DOHH2 (cell line): Measurements from ENCODE around the gene TGFBRAP1.
"Not testable (repeated sequence)": the region's sequence is repeated elsewhere in the genome, so short reads cannot be mapped to it uniquely, and the experiment has no call there.

Experiments
- H3F3A ChIP-seq: fragments of 200-600 bp; sonication (generic), shearing (Covaris generic); 2 replicates; pipeline ENCODE4 v1.6.0; 2016; ENCODE audit warnings: antibody characterized with exemption, mild to moderate bottlenecking; ENCODE audit not compliant: control insufficient read depth, insufficient read depth
- H3K27ac ChIP-seq: fragments of 200-600 bp; sonication (generic); 2 replicates; pipeline ENCODE4 v1.5.1; 2014; ENCODE audit warnings: low read depth, mild to moderate bottlenecking, low read length, moderate library complexity
- H3K27me3 ChIP-seq: fragments of 200-600 bp; sonication (generic); 2 replicates; pipeline ENCODE4 v1.6.1; 2014; ENCODE audit warnings: mild to moderate bottlenecking, low read length, mixed read lengths; ENCODE audit not compliant: control insufficient read depth
- H3K36me3 ChIP-seq: fragments of 200-600 bp; sonication (generic); 2 replicates; pipeline ENCODE4 v1.6.1; 2014; ENCODE audit warnings: mild to moderate bottlenecking, low read length, moderate library complexity, mixed read lengths; ENCODE audit not compliant: control insufficient read depth
- H3K4me1 ChIP-seq: fragments of 200-600 bp; sonication (generic); 2 replicates; pipeline ENCODE4 v1.6.1; 2014; ENCODE audit warnings: mild to moderate bottlenecking, low read length, mixed read lengths; ENCODE audit not compliant: control insufficient read depth
- H3K4me2 ChIP-seq: fragments of 200-600 bp; sonication (generic); 2 replicates; pipeline ENCODE4 v1.6.0; 2014; ENCODE audit warnings: mild to moderate bottlenecking, low read length, moderate library complexity
- H3K4me3 ChIP-seq: fragments of 200-600 bp; sonication (generic); 2 replicates; pipeline ENCODE4 v1.5.1; 2014; ENCODE audit warnings: mild to moderate bottlenecking, low read length, mixed read lengths
- H3K79me2 ChIP-seq: fragments of 200-600 bp; sonication (generic); 2 replicates; pipeline ENCODE4 v1.6.1; 2014; ENCODE audit warnings: mild to moderate bottlenecking, low read length, mixed read lengths; ENCODE audit not compliant: control insufficient read depth
- H3K9me2 ChIP-seq: fragments of 200-600 bp; sonication (generic); replicated peaks from 2 replicates; pipeline ENCODE4 v1.6.1; 2014; ENCODE audit warnings: mild to moderate bottlenecking, low read length, mixed read lengths; ENCODE audit not compliant: control insufficient read depth
- H3K9me3 ChIP-seq: fragments of 200-600 bp; sonication (generic); 2 replicates; pipeline ENCODE4 v1.6.1; 2014; ENCODE audit warnings: antibody characterized with exemption, low read length, mixed read lengths; ENCODE audit not compliant: control insufficient read depth, insufficient read depth
- H4K20me1 ChIP-seq: fragments of 200-600 bp; sonication (generic); 2 replicates; pipeline ENCODE4 v1.6.0; 2014; ENCODE audit warnings: low read depth, mild to moderate bottlenecking, antibody characterized with exemption, low read length, moderate library complexity; ENCODE audit not compliant: control insufficient read depth, insufficient read depth
- CTCF ChIP-seq: fragments of 200-600 bp; sonication (generic); IDR thresholded peaks from one replicate; pipeline ENCODE4 v1.5.1; 2014; ENCODE audit warnings: antibody characterized with exemption, mild to moderate bottlenecking, low read depth, low read length; ENCODE audit not compliant: poor library complexity, severe bottlenecking
- EZH2phosphoT487 ChIP-seq: fragments of 200-600 bp; sonication (generic); IDR thresholded peaks from 2 replicates; pipeline ENCODE4 v1.6.1; 2017; ENCODE audit warnings: borderline replicate concordance, mild to moderate bottlenecking, antibody characterized with exemption, low read length, moderate library complexity, mixed read lengths

Gene TGFBRAP1

GRCh38 chr2:105255979-105256378 is 73.6 kb downstream of the TGFBRAP1 start:
- TF ChIP-seq EZH2phosphoT487 (no peak), CTCF (no peak)

GRCh38 chr2:105254531-105255210 is 74.9 kb downstream of the TGFBRAP1 start:
- no peaks in the 10 kb centered on the region for H3K9me3 ChIP-seq
- TF ChIP-seq CTCF = no peak
- no peak for TF ChIP-seq EZH2phosphoT487

More at GRCh38 chr2:105255979-105256378, 73.6 kb downstream of the TGFBRAP1 start:
- Histone ChIP-seq H3K4me2 (no peak overlapping the region), H3K9me2 (no peaks in the 10 kb centered on the region), H4K20me1 (no peaks in the 10 kb centered on the region), H3K79me2 (no peaks in the 10 kb centered on the region), H3K4me1 (no peaks in the 10 kb centered on the region), H3K4me3 (no peak overlapping the region), H3K27me3 (no peaks in the 10 kb centered on the region), H3K36me3 (no peaks in the 10 kb centered on the region), H3K9me3 (no peaks in the 10 kb centered on the region), H3K27ac (no peak overlapping the region), H3F3A (no peaks in the 10 kb centered on the region)

GRCh38 chr2:105252271-105252670 is 77.3 kb downstream of the TGFBRAP1 start:
- H3K27ac ChIP-seq = no peak overlapping the region
- no peaks in the 10 kb centered on the region for H3K9me3 ChIP-seq
- TF ChIP-seq EZH2phosphoT487 (no peak), CTCF (no peak)
- no peaks in the 10 kb centered on the region for H3K36me3 ChIP-seq
- no peaks in the 10 kb centered on the region for H3K79me2 ChIP-seq
- no peaks in the 10 kb centered on the region for H3F3A ChIP-seq
- H3K4me2 ChIP-seq = no peak overlapping the region
- no peaks in the 10 kb centered on the region for H4K20me1 ChIP-seq
- H3K9me2 ChIP-seq = no peaks in the 10 kb centered on the region
- H3K4me1 ChIP-seq = no peaks in the 10 kb centered on the region
- no peaks in the 10 kb centered on the region for H3K27me3 ChIP-seq
- no peak overlapping the region for H3K4me3 ChIP-seq

More at GRCh38 chr2:105254531-105255210, 74.9 kb downstream of the TGFBRAP1 start:
- Histone ChIP-seq H3K36me3 (no peaks in the 10 kb centered on the region), H3K4me1 (no peaks in the 10 kb centered on the region), H3K27ac (no peak overlapping the region), H4K20me1 (no peaks in the 10 kb centered on the region), H3K4me2 (no peak overlapping the region), H3F3A (no peaks in the 10 kb centered on the region), H3K27me3 (no peaks in the 10 kb centered on the region), H3K79me2 (no peaks in the 10 kb centered on the region), H3K9me2 (no peaks in the 10 kb centered on the region), H3K4me3 (no peak overlapping the region)

GRCh38 chr2:105251016-105251648 is 78.4 kb downstream of the TGFBRAP1 start:
- not testable (repeated sequence) for H3K27ac ChIP-seq, H3K4me2 ChIP-seq

More at GRCh38 chr2:105251016-105251648, 78.4 kb downstream of the TGFBRAP1 start:
- H3F3A ChIP-seq, H3K9me2 ChIP-seq, H3K79me2 ChIP-seq, H3K27me3 ChIP-seq, H3K9me3 ChIP-seq, H3K4me3 ChIP-seq, H3K4me1 ChIP-seq, H4K20me1 ChIP-seq, H3K36me3 ChIP-seq: not testable (repeated sequence)
